ENCODE measurements around the gene ZNF624.
"Not testable (repeated sequence)": the region's sequence is repeated elsewhere in the genome, so short reads cannot be mapped to it uniquely, and the experiment has no call there.

DNA sequence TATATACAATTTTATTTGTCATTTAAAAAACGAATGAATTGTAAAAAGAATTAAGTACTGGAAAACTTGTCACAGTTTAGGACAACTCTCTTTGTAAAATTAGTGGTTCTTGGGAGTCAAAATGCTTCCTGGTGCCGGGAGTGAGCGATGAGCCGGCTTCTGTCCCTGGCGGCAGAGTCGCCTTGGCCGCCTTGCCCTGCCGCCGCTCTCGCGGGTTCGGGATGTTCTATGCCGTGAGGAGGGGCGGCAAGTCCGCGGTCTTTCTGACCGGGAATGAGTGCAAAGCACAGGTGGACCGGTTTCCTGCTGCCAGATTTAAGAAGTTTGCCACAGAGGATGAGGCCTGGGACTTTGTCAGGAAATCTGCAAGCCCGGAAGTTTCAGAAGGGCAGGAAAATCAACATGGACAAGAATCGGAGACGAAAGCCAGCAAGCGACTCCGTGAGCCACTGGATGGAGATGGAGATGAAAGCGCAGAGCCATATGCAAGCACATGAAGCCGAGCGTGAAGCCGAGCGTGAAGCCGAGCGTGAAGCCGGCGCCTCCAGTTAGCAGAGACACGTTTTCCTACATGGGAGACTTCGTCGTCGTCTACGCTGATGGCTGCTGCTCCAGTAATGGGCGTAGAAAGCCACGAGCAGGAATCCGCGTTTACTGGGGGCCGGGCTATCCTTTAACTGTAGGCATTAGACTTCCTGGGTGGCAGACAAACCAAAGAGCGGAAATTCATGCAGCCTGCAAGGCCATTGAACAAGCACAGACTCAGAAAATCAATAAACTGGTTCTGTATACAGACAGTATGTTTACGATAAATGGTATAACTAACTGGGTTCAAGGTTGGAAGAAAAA, 29.9 kb upstream of the ZNF624 start:
- not testable (repeated sequence) for TF ChIP-seq ZNF274 (IDR thresholded peaks at IDR 0.05; ENCODE audit: low read depth, low read length); YY1 (IDR thresholded peaks at IDR 0.05; ENCODE audit: insufficient read depth, insufficient read length); SUZ12 (IDR thresholded peaks at IDR 0.05; ENCODE audit: extremely low read depth, insufficient read depth, insufficient read length)
